H1 (cell line): ENCODE results near the gene EBLN2. TPM values are rescaled to one million over a fixed set of nuclear protein-coding genes. Genes with fewer than 3 reads are reported as not detected.

Experiments used
- CTCF ChIP-seq, 3 experiments: IDR thresholded peaks; 1 replicate in 2 of 3; 2 replicates in 1 of 3; pipeline versions ENCODE4 v1.5.1 to v1.6.1; 2011; ENCODE audit warnings: low read length in 3 of 3, mild to moderate bottlenecking in 3 of 3, inconsistent platforms in 2 of 3, low read depth in 1 of 3, moderate library complexity in 1 of 3; ENCODE audit not compliant: insufficient read depth in 1 of 3; ENCODE audit errors: control extremely low read depth in 1 of 3
- EZH2 ChIP-seq: fragments of 200-600 bp; sonication (generic); IDR thresholded peaks from 2 replicates; pipeline ENCODE4 v1.7.1; 2012; ENCODE audit warnings: low read depth, mild to moderate bottlenecking, moderate library complexity, low read length, inconsistent platforms; ENCODE audit not compliant: severe bottlenecking
- TCF12 ChIP-seq: IDR thresholded peaks from 2 replicates; pipeline ENCODE4 v1.6.1; 2011; ENCODE audit warnings: low read depth, mild to moderate bottlenecking, low read length
- polyA plus RNA-seq, 7 experiments: library from polyadenylated mRNA; depleted of rRNA in 3 of 7; stranded (reverse) in 5 of 7; unstranded in 2 of 7; fragments of >200 nt in 5 of 7; fragments of 200-250 nt in 2 of 7; gene quantifications; 1 replicate in 5 of 7; 2 replicates in 1 of 7; 4 replicates in 1 of 7; pipeline versions ENCODE4 v1.2.1 to v1.2.3, GENCODE V29; 2011 to 2013; ENCODE audit warnings: missing spikeins in 2 of 7, mixed read lengths in 2 of 7
- total RNA-seq: library from RNA; stranded (reverse); fragmentation: NEBNext Ultra II Directional; extraction: Animal tissue kit (Norgen Biotek cat#: 25700); gene quantifications from 2 replicates; pipeline ENCODE4 v1.2.1, GENCODE V29; 2021

EBLN2 gene
- total and polyA plus RNA-seq, 2 of the 8 experiments (the other 6 are each of a cell fraction or from before 2014, with no cell fraction given) = 1.9 to 3.8 TPM

- TF ChIP-seq TCF12 (no peak), CTCF (IDR thresholded peaks at IDR 0.05; ENCODE audit: control extremely low read depth in 1 of 3, insufficient read depth in 1 of 3, low read depth in 1 of 3, low read length in 3 of 3) (peak; percentile 51 to 83 (median 63)), EZH2 (no peak)
Measured at GRCh38 chr3:73086071-73086494, 24.6 kb downstream of the EBLN2 start (continued).
